Measurements from ENCODE around the gene GPR62. TPM values are rescaled to one million over a fixed set of nuclear protein-coding genes. Genes with fewer than 3 reads are reported as not detected.

The GPR62 gene
- total and polyA plus RNA-seq, 11 donors = 0.06 to 0.27 (median 0.20) TPM; not detected in 4

GRCh38 chr3:51960386-51960785 lies 5.2 kb downstream of the GPR62 start:
- intact Hi-C loops (cut with DNase I) = loop anchor here in 1 of 10 donors (10.0 kb wide), 1 partner anchor 1606 kb away; the partner anchor contains the start of genes CYB561D2, NPRL2 and TMEM115
- H3K27ac ChIP-seq = no peak overlapping the region

DNA sequence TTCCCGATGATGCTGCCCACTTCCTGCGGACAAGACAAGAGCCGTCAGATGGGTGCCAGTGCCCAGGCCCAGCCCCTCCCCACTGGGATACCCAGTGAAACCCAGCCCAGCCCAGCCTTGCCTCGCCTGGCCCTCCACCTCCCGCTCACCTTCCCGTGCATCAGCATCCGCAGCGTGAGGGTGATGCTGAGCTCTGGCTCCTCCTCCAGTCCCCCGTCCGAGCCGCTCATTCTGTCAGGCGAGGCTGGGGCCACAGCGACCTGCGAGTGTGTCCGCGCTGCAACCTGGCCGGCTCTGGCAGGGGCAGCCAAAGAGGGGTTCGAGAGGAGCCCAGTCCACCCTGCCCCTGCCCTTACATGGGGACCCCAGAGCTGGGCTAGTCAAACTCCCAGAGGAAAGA lies 5.8 kb downstream of the GPR62 start:
- Histone ChIP-seq H3K4me3 (no peak overlapping the region), H3K36me3 (peaks cover 0 to 34% (median 22%) of the 10 kb centered on the region in 9 donors), H3K27me3 (peaks cover 0 to 9% (median 0%) of the 10 kb centered on the region in 9 donors), H3K27ac (peak overlapping the region in 2 of 12 donors; percentile 79 to 80), H3K4me1 (peaks cover 0 to 58% (median 41%) of the 10 kb centered on the region in 12 donors), H3K9me3 (no peaks in the 10 kb centered on the region)
- DNase-seq = peak in 1 of 5 donors; percentile 62
- intact Hi-C loops (cut with DNase I) = loop anchor here in 1 of 10 donors (10.0 kb wide), 1 partner anchor 1606 kb away; the partner anchor contains the start of genes CYB561D2, NPRL2 and TMEM115
- ATAC-seq = no peak
- TF ChIP-seq CTCF (IDR thresholded peaks at IDR 0.05) (no peak), POLR2A (IDR thresholded peaks at IDR 0.05) (no peak)
- 93 to 95% (median 95%) methylated on average over 16 to 18 of the region's 18 CpGs for WGBS, 4 donors

More at GRCh38 chr3:51960386-51960785, 5.2 kb downstream of the GPR62 start:
- no peak for TF ChIP-seq CTCF (IDR thresholded peaks at IDR 0.05)
- TF ChIP-seq POLR2A (IDR thresholded peaks at IDR 0.05) = no peak
- Histone ChIP-seq H3K4me3 (no peak overlapping the region), H3K9me3 (no peaks in the 10 kb centered on the region), H3K4me1 (peaks cover 0 to 58% (median 37%) of the 10 kb centered on the region in 12 donors), H3K27me3 (peaks cover 0 to 15% (median 0%) of the 10 kb centered on the region in 9 donors), H3K36me3 (peaks cover 0 to 34% (median 22%) of the 10 kb centered on the region in 9 donors)
- WGBS, 4 donors = 59 to 91% (median 86%) methylated on average over 3 to 10 of the region's 10 CpGs
- ATAC-seq (no peak), DNase-seq (peak in 2 of 5 donors; percentile 17 to 55)

DNA sequence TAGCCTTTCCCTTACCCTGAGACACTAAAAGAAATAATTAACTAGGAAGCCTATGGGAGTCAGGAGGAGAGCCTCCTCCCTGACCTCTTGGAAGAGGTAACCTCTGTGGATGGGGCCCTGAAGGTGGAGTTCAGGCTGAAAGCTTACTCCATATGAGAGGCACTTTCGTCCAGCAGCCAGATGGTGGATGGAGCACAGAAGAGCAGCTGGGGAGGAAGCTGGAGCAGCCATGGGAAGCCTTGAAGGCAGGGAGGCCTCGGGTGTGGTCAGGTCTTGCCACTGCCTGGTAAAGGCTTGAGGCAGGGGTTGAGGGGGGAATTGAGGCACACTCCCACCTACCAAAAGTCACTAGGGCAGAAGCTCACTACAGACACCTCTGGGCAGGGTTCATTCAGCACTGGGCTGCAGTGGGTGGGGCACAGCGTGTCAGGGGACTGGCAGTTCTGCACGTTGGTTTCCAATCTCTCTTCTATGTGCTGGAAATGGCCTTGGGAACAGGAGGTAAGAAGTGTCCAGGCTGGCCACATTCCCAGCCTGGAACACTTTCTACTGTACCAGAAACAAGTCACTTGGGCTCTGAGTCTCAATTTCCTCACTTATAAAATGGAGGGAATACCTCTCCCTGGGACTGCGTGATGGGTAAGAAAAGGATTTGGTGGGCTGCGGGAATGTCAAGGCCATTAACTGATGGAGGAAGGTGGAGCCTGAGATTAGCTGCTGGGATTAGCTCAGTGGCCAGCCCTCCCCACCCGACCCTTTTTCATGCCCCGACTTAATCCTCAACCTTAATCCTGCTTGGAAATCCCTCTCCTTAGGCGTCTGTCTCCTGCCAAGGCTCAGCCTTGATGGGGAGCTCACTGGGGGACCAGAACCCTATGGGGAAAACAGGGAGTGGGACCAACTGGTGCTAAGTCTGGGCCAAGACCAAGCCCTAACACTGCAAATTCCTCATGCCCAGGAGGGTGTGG lies 6.7 kb downstream of the GPR62 start:
- Histone ChIP-seq H3K4me3 (no peak overlapping the region), H3K27me3 (no peaks in the 10 kb centered on the region), H3K27ac (peak overlapping the region in 7 of 12 donors; percentile 32 to 80 (median 57)), H3K4me1 (peaks cover 3 to 60% (median 45%) of the 10 kb centered on the region in 12 donors), H3K9me3 (no peaks in the 10 kb centered on the region), H3K36me3 (peaks cover 0 to 34% (median 22%) of the 10 kb centered on the region in 9 donors)
- DNase-seq (peak in 3 of 5 donors; percentile 63 to 78 (median 64)), ATAC-seq (peak; percentile 69 to 79 (median 76))
- WGBS, 4 donors = 62 to 67% (median 65%) methylated on average over 9 of the region's 9 CpGs
- intact Hi-C loops (cut with DNase I) = loop anchor here in 1 of 10 donors (10.0 kb wide), 1 partner anchor 1607 kb away; the partner anchor contains the start of genes CYB561D2, NPRL2 and TMEM115
- no peak for TF ChIP-seq CTCF (IDR thresholded peaks at IDR 0.05)
- no peak for TF ChIP-seq POLR2A (IDR thresholded peaks at IDR 0.05)
